ENCODE results near the gene SPRR2E.
"Not testable (repeated sequence)": the region's sequence is repeated elsewhere in the genome, so short reads cannot be mapped to it uniquely, and the experiment has no call there.

Gene SPRR2E

DNA sequence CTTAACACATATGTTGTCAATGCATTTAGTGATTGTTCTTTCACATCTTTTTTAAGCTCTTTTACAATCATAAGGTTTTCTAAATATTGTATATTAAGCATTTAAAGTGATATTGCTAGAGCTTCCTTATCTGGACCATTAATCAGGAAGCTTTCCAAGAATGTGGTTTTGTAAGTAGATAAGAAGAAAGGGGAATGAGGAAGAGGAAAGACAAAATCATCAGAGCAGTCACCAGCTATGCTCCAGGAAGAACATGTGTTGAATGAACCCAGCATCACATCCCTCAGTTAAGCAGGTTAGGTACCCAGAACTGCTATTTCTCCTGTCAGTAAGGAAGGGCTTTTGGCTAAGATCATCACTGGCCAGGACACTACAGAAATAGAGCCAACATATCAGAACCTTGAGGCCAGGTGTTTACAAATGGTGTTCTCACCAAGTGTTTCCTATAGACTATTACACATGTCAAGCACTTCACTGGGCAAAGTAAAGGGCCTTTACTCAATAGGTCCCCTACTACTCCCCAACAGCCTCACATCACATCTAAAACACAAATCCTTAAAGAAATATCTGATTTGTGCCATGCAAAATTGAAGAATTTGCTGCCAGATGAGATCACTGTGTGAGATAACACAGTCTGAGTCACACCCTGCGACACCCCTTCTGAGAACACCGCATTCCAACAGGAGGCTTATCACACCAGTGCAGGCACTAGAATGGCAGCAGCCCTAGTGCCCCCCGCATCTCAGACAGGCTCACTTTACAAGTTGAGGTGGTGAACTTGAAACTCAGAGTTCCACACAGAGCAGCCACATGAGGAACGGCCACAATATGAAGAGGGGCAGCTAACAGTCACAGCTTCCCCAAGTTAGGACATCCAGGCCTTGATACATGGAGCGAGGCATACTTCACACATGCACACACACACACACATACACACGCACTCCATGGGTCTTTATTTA lies 35.2 kb downstream of the SPRR2E start:
- no peak for DNase-seq (ENCODE audit: low spot score)

DNA sequence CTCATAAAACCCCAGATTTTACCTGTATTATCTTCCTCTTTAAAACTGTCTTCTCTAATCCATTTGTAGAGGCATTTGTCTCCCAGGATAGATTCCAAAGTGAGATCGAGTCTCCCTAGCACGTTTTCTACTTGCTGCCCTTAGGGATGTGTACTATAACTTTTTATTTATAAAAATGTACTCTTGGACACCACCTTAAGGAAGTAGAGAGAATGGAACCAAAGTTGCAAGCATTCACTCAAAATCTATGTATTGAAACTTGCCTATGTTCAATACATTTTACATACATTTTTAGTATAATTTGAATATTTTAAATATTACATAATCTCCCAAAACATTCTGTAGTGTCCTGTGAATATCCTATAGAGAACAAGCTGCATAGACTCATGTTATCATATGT lies 36.2 kb downstream of the SPRR2E start:
- no peak for DNase-seq (ENCODE audit: low spot score)

DNA sequence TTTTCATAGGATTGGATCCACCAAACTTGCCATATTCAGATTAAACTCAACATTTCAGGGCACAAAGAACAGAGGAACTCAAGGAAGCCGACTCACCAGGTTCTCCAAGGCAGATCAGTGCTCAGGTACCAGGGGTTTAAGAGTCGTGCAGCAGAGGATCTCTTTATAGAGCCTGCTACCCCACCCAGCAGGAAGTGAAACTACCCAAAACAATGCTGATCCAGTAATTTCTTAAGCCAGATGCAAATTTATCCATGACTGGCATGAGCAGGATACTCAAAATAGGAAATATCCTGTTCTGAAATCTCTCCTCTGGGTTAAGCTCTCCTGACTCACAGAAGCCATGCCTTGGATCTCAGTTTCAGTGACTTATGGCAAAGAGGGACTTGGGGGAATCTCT lies 37.0 kb downstream of the SPRR2E start, which contains the start of gene SPRR2A:
Gene SPRR2A, minus strand, starts transcription at position 138 of the 400 bp plus-strand sequence. CDS start 777 bp downstream, outside the sequence.
- DNase-seq (ENCODE audit: low spot score): no peak

DNA sequence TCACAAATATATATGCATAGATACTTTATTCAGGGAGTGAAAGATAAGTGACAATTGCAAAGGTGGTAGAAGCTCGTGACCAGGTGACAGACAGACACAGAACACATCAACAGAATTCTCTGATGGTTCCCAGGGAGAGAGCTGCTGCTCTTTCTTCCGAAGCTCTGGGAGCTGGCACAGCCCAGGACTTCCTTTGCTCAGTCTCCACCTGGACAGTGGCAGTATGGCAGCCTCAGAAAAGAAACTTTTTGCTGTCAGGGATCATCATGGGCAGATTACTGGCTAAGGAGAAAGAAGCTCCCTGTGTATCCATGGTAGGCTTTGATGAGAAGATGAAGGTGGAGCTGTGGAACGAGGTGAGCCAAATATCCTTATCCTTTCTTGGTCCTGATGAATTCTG lies 38.2 kb downstream of the SPRR2E start:
- not testable (repeated sequence) for DNase-seq (ENCODE audit: low spot score)

DNA sequence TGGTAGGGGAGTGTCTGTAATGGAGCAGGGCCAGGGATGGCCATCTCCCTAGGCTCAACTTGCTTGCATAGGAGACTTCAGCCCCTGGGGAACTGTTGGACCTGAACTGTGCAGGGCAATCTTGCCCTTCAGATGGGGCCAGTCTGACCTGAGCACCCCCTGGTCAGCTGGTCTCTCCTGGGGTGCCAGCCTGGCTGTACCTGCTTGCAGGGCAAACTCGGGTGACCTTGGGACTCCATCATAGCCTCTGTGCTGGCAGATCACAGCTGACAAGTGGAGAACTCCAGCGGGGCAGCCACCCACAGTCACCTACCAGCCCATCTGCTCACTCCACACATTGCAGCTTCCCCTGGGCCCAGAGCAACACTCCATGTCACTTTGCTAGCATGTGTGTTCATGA lies 45.1 kb downstream of the SPRR2E start:
- DNase-seq (ENCODE audit: low spot score): no peak

Data from hepatic stellate cell (primary cell).